H9 (cell line): ENCODE measurements around the gene ATP13A2. TPM values are rescaled to one million over a fixed set of nuclear protein-coding genes. Genes with fewer than 3 reads are reported as not detected.

Experiments
- DNase-seq: peaks from one replicate; pipeline ENCODE4 v3.0.0-alpha.2; 2017
- H2AFZ ChIP-seq: one replicate; pipeline ENCODE4 v1.6.1; 2013; ENCODE audit warnings: mild to moderate bottlenecking, low read length, control low read depth, moderate library complexity
- H2AK5ac ChIP-seq: 2 replicates; pipeline ENCODE4 v1.6.1; 2013; ENCODE audit warnings: low read length, control low read depth, mixed read lengths; ENCODE audit not compliant: insufficient read length
- H2BK120ac ChIP-seq: one replicate; pipeline ENCODE4 v1.6.1; 2013; ENCODE audit warnings: low read depth, mild to moderate bottlenecking, low read length, control low read depth, inconsistent platforms; ENCODE audit not compliant: poor library complexity, severe bottlenecking
- H2BK12ac ChIP-seq: 2 replicates; pipeline ENCODE4 v1.6.1; 2013; ENCODE audit warnings: low read length, control low read depth, mixed read lengths, low read depth; ENCODE audit not compliant: insufficient read length
- H2BK15ac ChIP-seq: 2 replicates; pipeline ENCODE4 v1.6.1; 2013; ENCODE audit warnings: low read depth, low read length, control low read depth
- H2BK20ac ChIP-seq: one replicate; pipeline ENCODE4 v1.6.1; 2013; ENCODE audit warnings: low read depth, mild to moderate bottlenecking, low read length, control low read depth, inconsistent platforms; ENCODE audit not compliant: poor library complexity, severe bottlenecking
- H2BK5ac ChIP-seq: 2 replicates; pipeline ENCODE4 v1.6.1; 2013; ENCODE audit warnings: low read length, control low read depth, mixed read lengths; ENCODE audit not compliant: insufficient read length
- H3K14ac ChIP-seq: 2 replicates; pipeline ENCODE4 v1.6.1; 2013; ENCODE audit warnings: low read length, control low read depth; ENCODE audit not compliant: insufficient read depth
- H3K18ac ChIP-seq: 2 replicates; pipeline ENCODE4 v1.6.1; 2013; ENCODE audit warnings: low read depth, mild to moderate bottlenecking, mixed read lengths, low read length, control low read depth; ENCODE audit not compliant: insufficient read length
- H3K23ac ChIP-seq: 2 replicates; pipeline ENCODE4 v1.6.1; 2013; ENCODE audit warnings: low read length, control low read depth, mixed read lengths, low read depth; ENCODE audit not compliant: insufficient read length
- H3K23me2 ChIP-seq: 2 replicates; pipeline ENCODE4 v1.6.1; 2013; ENCODE audit warnings: low read depth, mild to moderate bottlenecking, mixed read lengths, low read length, control low read depth; ENCODE audit not compliant: insufficient read length, poor library complexity, severe bottlenecking
- H3K27ac ChIP-seq: 2 replicates; pipeline ENCODE4 v1.5.1; 2013; ENCODE audit warnings: low read length, control low read depth, mixed read lengths, low read depth; ENCODE audit not compliant: insufficient read length
- H3K27me3 ChIP-seq: 2 replicates; pipeline ENCODE4 v1.6.1; 2013; ENCODE audit warnings: low read length, control low read depth, inconsistent platforms; ENCODE audit not compliant: insufficient read depth
- H3K4ac ChIP-seq: 2 replicates; pipeline ENCODE4 v1.6.1; 2013; ENCODE audit warnings: low read depth, mild to moderate bottlenecking, control low read depth, inconsistent platforms, low read length, moderate library complexity
- H3K4me1 ChIP-seq: 2 replicates; pipeline ENCODE4 v1.6.1; 2013; ENCODE audit warnings: low read length, control low read depth, inconsistent platforms; ENCODE audit not compliant: insufficient read depth
- H3K4me2 ChIP-seq: 2 replicates; pipeline ENCODE4 v1.6.1; 2013; ENCODE audit warnings: low read length, control low read depth, mixed read lengths; ENCODE audit not compliant: insufficient read length, insufficient read depth
- H3K56ac ChIP-seq: 2 replicates; pipeline ENCODE4 v1.6.1; 2013; ENCODE audit warnings: low read depth, mild to moderate bottlenecking, mixed read lengths, low read length, control low read depth; ENCODE audit not compliant: insufficient read length
- H3K79me1 ChIP-seq: 2 replicates; pipeline ENCODE4 v1.6.1; 2013; ENCODE audit warnings: low read depth, mild to moderate bottlenecking, moderate library complexity, low read length, control low read depth, inconsistent platforms; ENCODE audit not compliant: insufficient read depth, poor library complexity, severe bottlenecking
- H3K79me2 ChIP-seq: 2 replicates; pipeline ENCODE4 v1.6.1; 2013; ENCODE audit warnings: low read length, control low read depth, inconsistent platforms; ENCODE audit not compliant: insufficient read depth
- H3K9ac ChIP-seq: 2 replicates; pipeline ENCODE4 v1.6.1; 2013; ENCODE audit warnings: low read length, control low read depth, mixed read lengths; ENCODE audit not compliant: insufficient read length; ENCODE audit errors: extremely low read depth
- H3K9me3 ChIP-seq: one replicate; pipeline ENCODE4 v1.6.1; 2013; ENCODE audit warnings: low read depth, low read length, inconsistent platforms; ENCODE audit not compliant: control insufficient read depth
- H3T11ph ChIP-seq: one replicate; pipeline ENCODE4 v1.6.1; 2013; ENCODE audit warnings: mild to moderate bottlenecking, low read length, control low read depth, inconsistent platforms
- H4K20me1 ChIP-seq: one replicate; pipeline ENCODE4 v1.6.1; 2013; ENCODE audit not compliant: control insufficient read depth, insufficient read length, insufficient read depth
- H4K5ac ChIP-seq: 2 replicates; pipeline ENCODE4 v1.6.1; 2013; ENCODE audit warnings: low read depth, mild to moderate bottlenecking, mixed read lengths, low read length, control low read depth; ENCODE audit not compliant: insufficient read length
- H4K8ac ChIP-seq: replicated peaks from 2 replicates; pipeline ENCODE4 v1.6.1; 2013; ENCODE audit warnings: low read length, control low read depth, mixed read lengths, low read depth; ENCODE audit not compliant: insufficient read length
- H4K91ac ChIP-seq: 2 replicates; pipeline ENCODE4 v1.6.1; 2013; ENCODE audit warnings: low read depth, mild to moderate bottlenecking, moderate library complexity, mixed read lengths, low read length, control low read depth; ENCODE audit not compliant: insufficient read length
- H3K27ac Mint-ChIP-seq, 3 experiments: 2 replicates in 2 of 3; 3 replicates in 1 of 3; pipeline ENCODE4 v1.8.0; 2020 to 2021; ENCODE audit warnings: mixed read lengths in 3 of 3, mild to moderate bottlenecking in 1 of 3, moderate library complexity in 1 of 3
- H3K27me3 Mint-ChIP-seq: 2 replicates; pipeline ENCODE4 v1.8.0; 2021; ENCODE audit warnings: low read depth, mild to moderate bottlenecking, moderate library complexity, mixed read lengths
- H3K36me3 Mint-ChIP-seq, 3 experiments: 2 replicates in 2 of 3; 3 replicates in 1 of 3; pipeline ENCODE4 v1.8.0; 2020 to 2021; ENCODE audit warnings: low read depth in 3 of 3, mixed read lengths in 3 of 3; ENCODE audit not compliant: insufficient read depth in 1 of 3
- H3K4me1 Mint-ChIP-seq, 2 experiments: 2 replicates each; pipeline ENCODE4 v1.8.0; 2020; ENCODE audit warnings: mixed read lengths in 2 of 2
- H3K4me3 Mint-ChIP-seq, 2 experiments: 2 replicates in 1 of 2; 3 replicates in 1 of 2; pipeline ENCODE4 v1.8.0; 2020 to 2021; ENCODE audit warnings: mild to moderate bottlenecking in 2 of 2, mixed read lengths in 2 of 2, moderate library complexity in 1 of 2
- H3K9me3 Mint-ChIP-seq, 2 experiments: 2 replicates in 1 of 2; 3 replicates in 1 of 2; pipeline ENCODE4 v1.8.0; 2020; ENCODE audit warnings: mild to moderate bottlenecking in 2 of 2, mixed read lengths in 2 of 2, moderate library complexity in 1 of 2
- CTCF ChIP-seq: fragments of 200-600 bp; sonication (generic); conservative IDR thresholded peaks from 3 replicates; pipeline ENCODE4 v1.8.0; 2021; ENCODE audit warnings: antibody characterized with exemption, mild to moderate bottlenecking
- WGBS: extraction: QIAGEN DNeasy Blood & Tissue Kit; methylation state at CpG from one replicate; pipeline ENCODE4 v1.1.7; 2013; ENCODE audit warnings: missing lambda C conversion rate, low lambda C conversion rate, mixed read lengths; ENCODE audit not compliant: insufficient read length; ENCODE audit errors: extremely low coverage; 5-methylcytosine and 5-hydroxymethylcytosine counted together
- total RNA-seq: library from RNA; stranded (reverse); gene quantifications from 2 replicates; pipeline ENCODE4 v1.2.1, GENCODE V29; 2021

ATP13A2 gene
- total RNA-seq, 1 experiment from 2014 or later = 53.6 TPM

DNA sequence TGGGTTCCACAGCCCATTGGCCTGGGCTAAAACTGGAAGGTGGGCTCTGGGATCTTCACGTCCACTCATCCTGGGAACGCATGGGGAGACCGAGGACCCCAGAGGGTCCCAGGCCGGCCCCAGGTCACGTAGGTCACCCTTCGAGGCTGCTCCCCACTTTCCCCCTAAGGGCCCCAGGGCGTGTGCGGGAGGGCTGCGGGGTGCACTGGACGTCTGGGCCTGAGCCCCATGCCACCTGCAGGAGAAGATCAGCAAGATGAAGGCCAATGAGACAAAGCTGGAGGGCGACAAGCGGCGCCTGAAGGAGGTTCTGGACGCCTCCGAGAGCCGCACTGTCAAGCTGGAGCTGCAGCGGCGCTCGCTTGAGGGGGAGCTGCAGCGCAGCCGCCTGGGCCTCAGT lies 43.8 kb downstream of the ATP13A2 start:
- H3K4me2 ChIP-seq = no peak overlapping the region
- H3K9ac ChIP-seq = no peak overlapping the region
- H3K79me1 ChIP-seq = no peaks in the 10 kb centered on the region
- H3K23me2 ChIP-seq = no peaks in the 10 kb centered on the region
- no peak overlapping the region for H3K23ac ChIP-seq
- H3T11ph ChIP-seq = no peak overlapping the region
- no peaks in the 10 kb centered on the region for H3K9me3 ChIP-seq
- no peak overlapping the region for H2BK5ac ChIP-seq
- TF ChIP-seq CTCF = no peak
- no peak for DNase-seq
- no peak overlapping the region for H3K14ac ChIP-seq
- no peaks in the 10 kb centered on the region for H3K4me1 ChIP-seq
- Mint-ChIP-seq H3K36me3 (peaks cover 23 to 47% (median 38%) of the 10 kb centered on the region in 3 experiments), H3K4me1 (peaks cover 7 to 21% of the 10 kb centered on the region in 2 experiments), H3K9me3 (no peaks in the 10 kb centered on the region), H3K27ac (no peak overlapping the region), H3K27me3 (no peaks in the 10 kb centered on the region), H3K4me3 (no peak overlapping the region)
- no peak overlapping the region for H3K56ac ChIP-seq
- no peak overlapping the region for H4K5ac ChIP-seq
- H3K79me2 ChIP-seq = no peaks in the 10 kb centered on the region
- H3K27me3 ChIP-seq = no peaks in the 10 kb centered on the region
- H2AK5ac ChIP-seq = no peak overlapping the region
- H2AFZ ChIP-seq = no peak overlapping the region
- WGBS = no CpG with 5 or more reads among the region's 21 CpGs
- H2BK120ac ChIP-seq = no peak overlapping the region
- no peaks in the 10 kb centered on the region for H4K20me1 ChIP-seq
- no peak overlapping the region for H2BK15ac ChIP-seq
- no peak overlapping the region for H3K18ac ChIP-seq
- no peak overlapping the region for H2BK12ac ChIP-seq
- H4K91ac ChIP-seq = no peak overlapping the region
- no peak overlapping the region for H3K4ac ChIP-seq
- H2BK20ac ChIP-seq = no peak overlapping the region
- H3K27ac ChIP-seq = no peak overlapping the region
- H4K8ac ChIP-seq = no peak overlapping the region
